GM21367 (cell line): ENCODE results near the gene ZFR2.
"Not testable (repeated sequence)": the region's sequence is repeated elsewhere in the genome, so short reads cannot be mapped to it uniquely, and the experiment has no call there.

ENCODE experiments used
- ATAC-seq: cut with Tn5 transposase; IDR thresholded peaks from one replicate; pipeline ENCODE4 v1.9.1; 2021; ENCODE audit not compliant: unreplicated experiment

The ZFR2 gene

GRCh38 chr19:3868770-3869456 lies at the start of gene ZFR2:
TSS of gene ZFR2 (minus strand) at chr19:3869038. CDS start at chr19:3869017, 21 bp downstream.
- no peak for ATAC-seq

GRCh38 chr19:3916033-3916432 lies 47.2 kb upstream of the ZFR2 start:
- ATAC-seq, result no peak

- ATAC-seq, result no peak
Measured at GRCh38 chr19:3914199-3914598, 45.4 kb upstream of the ZFR2 start.

GRCh38 chr19:3910105-3910504 lies 41.3 kb upstream of the ZFR2 start:
- no peak for ATAC-seq

GRCh38 chr19:3908266-3909054 lies 39.6 kb upstream of the ZFR2 start:
- no peak for ATAC-seq

- ATAC-seq, result no peak
Measured at GRCh38 chr19:3907626-3908265, 38.9 kb upstream of the ZFR2 start.

GRCh38 chr19:3904233-3904632 lies 35.4 kb upstream of the ZFR2 start:
- no peak for ATAC-seq

- no peak for ATAC-seq
Measured at GRCh38 chr19:3902317-3902973, 33.6 kb upstream of the ZFR2 start.

- ATAC-seq, result no peak
Measured at GRCh38 chr19:3899531-3900294, 30.9 kb upstream of the ZFR2 start.

GRCh38 chr19:3898426-3898825 lies 29.6 kb upstream of the ZFR2 start:
- ATAC-seq, result no peak

- no peak for ATAC-seq
Measured at GRCh38 chr19:3897936-3898335, 29.1 kb upstream of the ZFR2 start.

- ATAC-seq, result no peak
Measured at GRCh38 chr19:3895788-3896187, 26.9 kb upstream of the ZFR2 start.

- ATAC-seq, result not testable (repeated sequence)
Measured at GRCh38 chr19:3894959-3895358, 26.1 kb upstream of the ZFR2 start.

- ATAC-seq, result no peak
Measured at GRCh38 chr19:3893509-3894179, 24.8 kb upstream of the ZFR2 start.

GRCh38 chr19:3890591-3890990 lies 21.8 kb upstream of the ZFR2 start:
- no peak for ATAC-seq

- no peak for ATAC-seq
Measured at GRCh38 chr19:3882041-3882384, 13.2 kb upstream of the ZFR2 start.

- ATAC-seq, result no peak
Measured at GRCh38 chr19:3881272-3882040, 12.6 kb upstream of the ZFR2 start.

- no peak for ATAC-seq
Measured at GRCh38 chr19:3880471-3881271, 11.8 kb upstream of the ZFR2 start, which contains the start of gene ATCAY. TSS of gene ATCAY (plus strand) at chr19:3880685. CDS start at chr19:3885768, 5,083 bp downstream.

GRCh38 chr19:3879656-3880055 lies 10.8 kb upstream of the ZFR2 start:
- ATAC-seq, result no peak
